Activated CD8-positive, alpha-beta T cell treated with anti-CD3 and anti-CD28 coated beads for 36 hours (primary cell): Measurements from ENCODE around the gene KAT2B. TPM values are rescaled to one million over a fixed set of nuclear protein-coding genes. Genes with fewer than 3 reads are reported as not detected.
A peak's percentile ranks its signal among the peaks of the same experiment; 100 is the strongest.

Source experiments
- ATAC-seq: fragments of 200-7000 bp; cut with Tn5 transposase; one replicate; pipeline ENCODE4 v1.10.0; 2021; ENCODE audit warnings: mild to moderate bottlenecking, moderate library complexity
- CTCF ChIA-PET: fragments of 350-600 bp; sonication (Branson Sonifier 250); formaldehyde crosslinking; loops from one replicate; lab custom pipeline; 2021; ENCODE audit warnings: antibody characterized with exemption; lab: Charles Lee
- POLR2A ChIA-PET: fragments of 350-600 bp; sonication (Branson Sonifier 250); formaldehyde crosslinking; loops from one replicate; lab custom pipeline; 2021; ENCODE audit warnings: antibody characterized with exemption; lab: Charles Lee
- DNase-seq: peaks from one replicate; pipeline ENCODE4 v3.0.0-alpha.2; 2020
- H3K27ac Mint-ChIP-seq: one replicate; pipeline ENCODE4 v1.8.0; 2021; ENCODE audit warnings: mild to moderate bottlenecking, mixed read lengths
- H3K27me3 Mint-ChIP-seq: one replicate; pipeline ENCODE4 v1.8.0; 2021; ENCODE audit warnings: mixed read lengths
- H3K36me3 Mint-ChIP-seq: one replicate; pipeline ENCODE4 v1.8.0; 2021; ENCODE audit warnings: low read depth, mixed read lengths
- H3K4me1 Mint-ChIP-seq: one replicate; pipeline ENCODE4 v1.8.0; 2021; ENCODE audit warnings: low read depth, mixed read lengths
- H3K4me3 Mint-ChIP-seq: one replicate; pipeline ENCODE4 v1.8.0; 2021; ENCODE audit warnings: mild to moderate bottlenecking, moderate library complexity, mixed read lengths
- H3K9me3 Mint-ChIP-seq: one replicate; pipeline ENCODE4 v1.8.0; 2021; ENCODE audit warnings: mixed read lengths
- intact Hi-C: fragments of 100-400 bp; cut with micrococcal nuclease; formaldehyde crosslinking; loops from one replicate; pipeline ENCODE4 v1.10.0; 2022
- total RNA-seq, 2 experiments: library from RNA; stranded (reverse); gene quantifications; one replicate each; pipeline ENCODE4 v1.2.3, GENCODE V29; 2021
- TF ChIP-seq, protein P1 (sequence below): fragments of 200-600 bp; IDR thresholded peaks from one replicate; pipeline ENCODE4 v1.8.0; 2022; ENCODE audit warnings: antibody characterized with exemption, mild to moderate bottlenecking

KAT2B gene
- total RNA-seq, 2 experiments from 2014 or later: 18.6 to 28.8 TPM

DNA sequence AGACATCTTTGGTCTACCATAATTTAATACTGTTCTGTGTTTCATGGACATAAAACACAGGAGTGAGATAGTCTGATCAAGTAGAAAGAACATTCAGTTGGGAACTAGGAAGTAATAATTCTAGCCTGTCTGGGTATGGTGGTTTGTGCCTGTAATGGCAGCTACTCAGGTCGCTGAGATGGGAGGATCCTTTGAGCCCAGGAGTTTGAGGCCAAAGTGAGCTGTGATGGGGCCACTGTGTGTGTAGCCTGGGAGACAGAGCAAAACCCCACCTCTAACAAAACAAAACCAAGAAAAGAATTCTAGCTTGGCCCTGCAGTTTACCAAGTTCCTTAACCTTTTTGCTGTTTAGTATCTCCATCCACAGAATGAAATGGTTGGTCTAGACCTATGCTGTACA is 36.8 kb downstream of the KAT2B start:
- H3K27ac Mint-ChIP-seq: no peak overlapping the region
- H3K36me3 Mint-ChIP-seq: peaks cover 13% of the 10 kb centered on the region
- no peaks in the 10 kb centered on the region for H3K27me3 Mint-ChIP-seq
- no peak for DNase-seq
- H3K4me3 Mint-ChIP-seq: no peak overlapping the region
- H3K9me3 Mint-ChIP-seq: no peaks in the 10 kb centered on the region
- intact Hi-C loops: no loop called here
- ChIA-PET CTCF (no interaction called here), POLR2A (interaction anchor here (1.5 kb wide), 1 partner anchor 109 kb away, joined by 3 read pairs; the partner anchor contains the start of gene SGO1)
- peaks cover 18% of the 10 kb centered on the region for H3K4me1 Mint-ChIP-seq
- ATAC-seq: no peak
- TF ChIP-seq, protein P1, sequence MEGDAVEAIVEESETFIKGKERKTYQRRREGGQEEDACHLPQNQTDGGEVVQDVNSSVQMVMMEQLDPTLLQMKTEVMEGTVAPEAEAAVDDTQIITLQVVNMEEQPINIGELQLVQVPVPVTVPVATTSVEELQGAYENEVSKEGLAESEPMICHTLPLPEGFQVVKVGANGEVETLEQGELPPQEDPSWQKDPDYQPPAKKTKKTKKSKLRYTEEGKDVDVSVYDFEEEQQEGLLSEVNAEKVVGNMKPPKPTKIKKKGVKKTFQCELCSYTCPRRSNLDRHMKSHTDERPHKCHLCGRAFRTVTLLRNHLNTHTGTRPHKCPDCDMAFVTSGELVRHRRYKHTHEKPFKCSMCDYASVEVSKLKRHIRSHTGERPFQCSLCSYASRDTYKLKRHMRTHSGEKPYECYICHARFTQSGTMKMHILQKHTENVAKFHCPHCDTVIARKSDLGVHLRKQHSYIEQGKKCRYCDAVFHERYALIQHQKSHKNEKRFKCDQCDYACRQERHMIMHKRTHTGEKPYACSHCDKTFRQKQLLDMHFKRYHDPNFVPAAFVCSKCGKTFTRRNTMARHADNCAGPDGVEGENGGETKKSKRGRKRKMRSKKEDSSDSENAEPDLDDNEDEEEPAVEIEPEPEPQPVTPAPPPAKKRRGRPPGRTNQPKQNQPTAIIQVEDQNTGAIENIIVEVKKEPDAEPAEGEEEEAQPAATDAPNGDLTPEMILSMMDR: no peak

DNA sequence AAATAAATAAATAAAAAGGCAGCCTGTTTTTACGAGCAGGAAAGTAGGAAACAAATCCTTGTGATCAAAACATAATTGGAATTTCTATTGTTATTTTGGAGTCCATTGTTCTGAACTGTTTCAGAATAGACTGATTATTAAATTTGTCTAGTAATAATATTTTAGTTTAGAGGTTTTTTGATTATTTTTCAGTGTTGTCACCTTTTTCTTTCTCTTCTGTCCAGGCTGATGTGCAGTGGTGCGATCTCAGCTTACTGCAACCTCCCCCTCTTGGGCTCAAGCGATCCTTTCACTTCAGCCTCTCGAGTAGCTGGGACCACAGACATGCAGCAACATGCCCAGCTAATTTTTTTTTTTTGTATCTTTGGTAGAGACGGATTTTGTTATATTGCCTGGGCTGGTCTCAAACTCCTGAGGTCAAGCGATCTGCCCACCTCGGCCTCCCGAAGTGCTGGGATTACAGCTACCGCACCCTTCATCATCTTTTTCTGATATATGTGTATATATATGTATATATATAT is 38.0 kb downstream of the KAT2B start:
- ChIA-PET CTCF (interaction anchor here (0.7 kb wide), 1 partner anchor 400 kb away, joined by 4 read pairs; no protein-coding TSS in a partner anchor), POLR2A (interaction anchor here (0.6 to 1.5 kb wide), 3 partner anchors 26 to 108 kb away, joined by 3 read pairs; partner anchors contain the start of gene SGO1)
- ATAC-seq (no peak), DNase-seq (no peak)
- intact Hi-C loops: no loop called here
- H3K27me3 Mint-ChIP-seq: no peaks in the 10 kb centered on the region
- peaks cover 11% of the 10 kb centered on the region for H3K36me3 Mint-ChIP-seq
- H3K27ac Mint-ChIP-seq: no peak overlapping the region
- H3K4me3 Mint-ChIP-seq: no peak overlapping the region
- H3K4me1 Mint-ChIP-seq: peaks cover 16% of the 10 kb centered on the region
- no peaks in the 10 kb centered on the region for H3K9me3 Mint-ChIP-seq
- TF ChIP-seq, protein P1: no peak

GRCh38 chr3:20079621-20080020 is 39.4 kb downstream of the KAT2B start:
- Mint-ChIP-seq H3K36me3 (peaks cover 14% of the 10 kb centered on the region), H3K4me1 (peaks cover 18% of the 10 kb centered on the region), H3K4me3 (no peak overlapping the region), H3K9me3 (no peaks in the 10 kb centered on the region), H3K27me3 (no peaks in the 10 kb centered on the region), H3K27ac (no peak overlapping the region)
- no peak for DNase-seq
- TF ChIP-seq, protein P1: no peak
- ATAC-seq: no peak
- ChIA-PET CTCF (interaction anchor here (0.9 kb wide), 1 partner anchor 23 kb away, joined by 3 read pairs; no protein-coding TSS in a partner anchor), POLR2A (interaction anchor here (1.2 kb wide), 1 partner anchor 9 kb away, joined by 3 read pairs; no protein-coding TSS in a partner anchor)
- intact Hi-C loops: no loop called here

DNA sequence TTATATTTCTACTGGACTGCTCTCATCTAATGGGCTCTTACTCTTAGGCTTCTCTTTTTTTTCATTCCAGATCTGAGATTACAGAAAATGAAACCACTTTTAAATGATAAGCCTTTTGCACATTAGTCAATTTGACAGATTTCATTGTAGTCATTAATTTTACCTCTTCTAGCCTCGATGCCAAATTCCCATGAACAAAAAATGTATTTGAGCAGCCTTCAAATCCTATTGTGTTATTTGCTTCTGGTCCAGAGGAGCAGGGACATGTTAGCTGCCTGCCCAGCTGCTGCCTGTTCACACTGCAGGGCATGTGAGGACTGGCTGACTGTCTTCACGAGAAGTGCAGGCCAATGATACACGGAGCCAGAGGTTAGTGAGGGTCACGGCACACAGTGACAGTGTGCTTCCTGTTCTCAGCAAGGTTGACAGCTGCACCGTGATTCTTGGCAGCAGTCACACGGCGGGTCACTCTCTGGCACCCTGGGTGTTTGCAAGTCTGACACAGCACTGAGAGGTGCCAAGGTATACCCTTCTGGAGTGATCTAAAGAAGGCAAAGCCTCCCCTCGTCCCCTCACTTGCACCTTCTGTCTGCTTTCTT is 40.8 kb downstream of the KAT2B start:
- ATAC-seq (peak; percentile 94), DNase-seq (peak; percentile 53)
- POLR2A ChIA-PET: interaction anchor here (0.8 kb wide), 1 partner anchor 105 kb away, joined by 3 read pairs; the partner anchor contains the start of gene SGO1
- CTCF ChIA-PET: no interaction called here
- peak overlapping the region; percentile 25 for H3K27ac Mint-ChIP-seq
- H3K4me1 Mint-ChIP-seq: peaks cover 16% of the 10 kb centered on the region
- peak overlapping the region; percentile 12 for H3K4me3 Mint-ChIP-seq
- TF ChIP-seq, protein P1: no peak
- H3K9me3 Mint-ChIP-seq: no peaks in the 10 kb centered on the region
- no peaks in the 10 kb centered on the region for H3K27me3 Mint-ChIP-seq
- intact Hi-C loops: no loop called here
- H3K36me3 Mint-ChIP-seq: peaks cover 14% of the 10 kb centered on the region

DNA sequence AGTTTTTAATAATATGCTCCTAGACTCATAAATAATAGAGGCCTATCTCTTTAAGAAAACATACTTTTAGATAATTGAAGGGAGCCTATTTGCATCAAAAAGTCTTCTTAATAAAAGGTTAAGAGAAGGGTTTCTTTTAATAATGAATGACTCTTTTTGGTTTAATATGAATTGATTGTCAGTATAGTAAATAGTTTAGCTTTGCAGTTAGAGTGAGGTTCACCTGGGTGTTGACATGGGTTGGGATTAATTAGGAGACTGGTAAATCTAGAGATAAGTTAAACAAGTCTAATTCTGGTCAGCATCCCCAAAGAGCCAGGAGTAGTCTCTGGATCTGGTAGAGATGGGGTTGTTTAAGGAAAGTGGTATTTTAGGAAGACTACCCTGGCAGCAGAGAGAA is 43.0 kb downstream of the KAT2B start:
- peaks cover 19% of the 10 kb centered on the region for H3K36me3 Mint-ChIP-seq
- CTCF ChIA-PET: interaction anchor here (1.6 kb wide), 1 partner anchor 13 kb away, joined by 4 read pairs; no protein-coding TSS in a partner anchor
- H3K4me1 Mint-ChIP-seq: peaks cover 16% of the 10 kb centered on the region
- H3K27me3 Mint-ChIP-seq: no peaks in the 10 kb centered on the region
- no peak overlapping the region for H3K4me3 Mint-ChIP-seq
- no peak for DNase-seq
- no peak overlapping the region for H3K27ac Mint-ChIP-seq
- TF ChIP-seq, protein P1: no peak
- intact Hi-C loops: no loop called here
- no peaks in the 10 kb centered on the region for H3K9me3 Mint-ChIP-seq
- no peak for ATAC-seq
- POLR2A ChIA-PET: no interaction called here
